Heart left ventricle (tissue), 16 donors: ENCODE measurements around the gene SMTNL2. TPM values are rescaled to one million over a fixed set of nuclear protein-coding genes. Genes with fewer than 3 reads are reported as not detected.
A peak's percentile ranks its signal among the peaks of the same experiment; 100 is the strongest.

ENCODE experiments used
- ATAC-seq, 4 donors: fragments of 200-7000 bp; cut with Tn5 transposase; one replicate each; pipeline ENCODE4 v1.9.1; 2020 to 2022; ENCODE audit warnings: moderate library complexity in 4 of 4, mild to moderate bottlenecking in 3 of 4, moderate number of reproducible peaks in 1 of 4
- DNase-seq, 5 donors: peaks; one replicate each; pipeline ENCODE4 v3.0.0-alpha.2; 2020
- H3K27ac ChIP-seq, 12 donors: fragments of 200-600 bp; sonication (generic) in 4 of 12; one replicate each; pipeline versions ENCODE4 v1.5.0 to v1.8.0; 2016 to 2022; ENCODE audit warnings: mild to moderate bottlenecking in 2 of 12
- H3K27me3 ChIP-seq, 9 donors: fragments of 200-600 bp; sonication (generic) in 2 of 9; one replicate each; pipeline versions ENCODE4 v1.5.1 to v1.8.0; 2016 to 2022; ENCODE audit warnings: mild to moderate bottlenecking in 3 of 9
- H3K36me3 ChIP-seq, 9 donors: fragments of 200-600 bp; sonication (generic) in 2 of 9; one replicate each; pipeline versions ENCODE4 v1.5.0 to v1.8.0; 2018 to 2022; ENCODE audit warnings: mild to moderate bottlenecking in 2 of 9
- H3K4me1 ChIP-seq, 12 donors: fragments of 200-600 bp; sonication (generic) in 4 of 12; one replicate each; pipeline versions ENCODE4 v1.5.0 to v1.8.0; 2016 to 2022; ENCODE audit warnings: mild to moderate bottlenecking in 3 of 12
- H3K4me3 ChIP-seq, 12 donors: fragments of 200-600 bp; sonication (generic) in 4 of 12; one replicate each; pipeline versions ENCODE4 v1.5.0 to v1.8.0; 2017 to 2022; ENCODE audit warnings: mild to moderate bottlenecking in 9 of 12, moderate library complexity in 4 of 12
- H3K9me3 ChIP-seq, 12 donors: fragments of 200-600 bp; sonication (generic) in 4 of 12; one replicate each; pipeline versions ENCODE4 v1.5.0 to v1.8.0; 2016 to 2022; ENCODE audit warnings: mild to moderate bottlenecking in 1 of 12
- POLR2A ChIP-seq, 2 donors: fragments of 450-650 bp; IDR thresholded peaks; one replicate each; pipeline ENCODE4 v1.6.1; 2017; ENCODE audit warnings: antibody characterized with exemption in 2 of 2, mild to moderate bottlenecking in 2 of 2, moderate library complexity in 2 of 2
- WGBS, 4 donors: extraction: QIAGEN DNeasy Blood & Tissue Kit in 2 of 4; methylation state at CpG; one replicate each; pipeline versions ENCODE4 v1.1.5 to v1.1.7; 2013 to 2018; 5-methylcytosine and 5-hydroxymethylcytosine counted together
- intact Hi-C, 10 donors: fragments of 100-400 bp; cut with DNase I; formaldehyde crosslinking; loops; one replicate each; pipeline versions ENCODE4 v1.11.1 to v1.14.2; 2022
- polyA plus RNA-seq, 2 donors: library from polyadenylated mRNA; stranded (reverse); fragments of 200-250 nt; gene quantifications; one replicate each; pipeline ENCODE4 v1.2.3, GENCODE V29; 2013
- total RNA-seq, 9 donors: library from RNA; depleted of rRNA in 2 of 9; stranded (reverse); fragments of >200 nt in 2 of 9; fragmentation: NEBNext Ultra II Directional in 3 of 9; extraction: Animal tissue kit (Norgen Biotek cat#: 25700) in 3 of 9; gene quantifications; one replicate each; pipeline versions ENCODE4 v1.1.0 to v1.2.4, GENCODE V29; 2016 to 2023
- TF ChIP-seq, protein P1 (sequence below), 12 donors: fragments of 200-600 bp; sonication (generic) in 4 of 12; IDR thresholded peaks; one replicate each; pipeline versions ENCODE4 v1.5.0 to v1.8.0; 2018 to 2022; ENCODE audit warnings: antibody characterized with exemption in 12 of 12, mild to moderate bottlenecking in 5 of 12
- donor health status: ischemic (EF 13 %, LVEDD 7.1; RV severe dilation, severe dysfunction).
- donor health status: healthy with polysubstance abuse.
- donor health status: DM: no; HTN: yes; CAD: no.
- donor health status: DM: no; HTN: no; CAD: no.
- donor health status: ischemic (EF 25% LVEDD 6.9; RV normal size, moderate dysfunction).
- donor health status: ischemic (EF 25% LVEDD 5.7; RV mildly dilated, moderate dysfunction).
- donor health status: healthy.
- donor health status: DM: yes; HTN: yes; CAD: no.
- donor health status: ischemic (EF 35%, LVEDD 5.7; RV mildly dilated, moderate dysfunction).
- donor health status: nonischemic (EF 11% LVEDD 7.7; RV severe dilation, severe dysfunction).
- donor health status: DM: yes; HTN: yes; CAD: no.
- donor health status: PGD.
- donor health status: ischemic (EF 29% LVEDD 5.4; RV normal size, mild dysfunction).
- donor health status: nonischemic (EF 23%, LVEDD 6.1; RV moderate dilation, normal function).

SMTNL2 gene
- total and polyA plus RNA-seq, 11 donors, result 2.1 to 47.5 (median 15.6) TPM

- TF ChIP-seq, protein P1, sequence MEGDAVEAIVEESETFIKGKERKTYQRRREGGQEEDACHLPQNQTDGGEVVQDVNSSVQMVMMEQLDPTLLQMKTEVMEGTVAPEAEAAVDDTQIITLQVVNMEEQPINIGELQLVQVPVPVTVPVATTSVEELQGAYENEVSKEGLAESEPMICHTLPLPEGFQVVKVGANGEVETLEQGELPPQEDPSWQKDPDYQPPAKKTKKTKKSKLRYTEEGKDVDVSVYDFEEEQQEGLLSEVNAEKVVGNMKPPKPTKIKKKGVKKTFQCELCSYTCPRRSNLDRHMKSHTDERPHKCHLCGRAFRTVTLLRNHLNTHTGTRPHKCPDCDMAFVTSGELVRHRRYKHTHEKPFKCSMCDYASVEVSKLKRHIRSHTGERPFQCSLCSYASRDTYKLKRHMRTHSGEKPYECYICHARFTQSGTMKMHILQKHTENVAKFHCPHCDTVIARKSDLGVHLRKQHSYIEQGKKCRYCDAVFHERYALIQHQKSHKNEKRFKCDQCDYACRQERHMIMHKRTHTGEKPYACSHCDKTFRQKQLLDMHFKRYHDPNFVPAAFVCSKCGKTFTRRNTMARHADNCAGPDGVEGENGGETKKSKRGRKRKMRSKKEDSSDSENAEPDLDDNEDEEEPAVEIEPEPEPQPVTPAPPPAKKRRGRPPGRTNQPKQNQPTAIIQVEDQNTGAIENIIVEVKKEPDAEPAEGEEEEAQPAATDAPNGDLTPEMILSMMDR (IDR thresholded peaks at IDR 0.05), result peak in 5 of 12 donors; percentile 9 to 31 (median 21)
- no peak for TF ChIP-seq POLR2A (IDR thresholded peaks at IDR 0.05)
- Histone ChIP-seq H3K27me3 (no peaks in the 10 kb centered on the region), H3K4me3 (no peak overlapping the region), H3K27ac (peak overlapping the region; percentile 24 to 80 (median 53)), H3K4me1 (peaks cover 18 to 68% (median 45%) of the 10 kb centered on the region in 12 donors), H3K9me3 (no peaks in the 10 kb centered on the region), H3K36me3 (peaks cover 0 to 69% (median 47%) of the 10 kb centered on the region in 9 donors)
- intact Hi-C loops, result loop anchor here in 5 of 10 donors (2.0 to 10.0 kb wide), 3 partner anchors 115 to 119 kb away; no protein-coding TSS in a partner anchor
- peak in 2 of 4 donors; percentile 1 to 6 for ATAC-seq
- DNase-seq, result peak in 1 of 5 donors; percentile 23
- 74 to 79% (median 76%) methylated on average over 10 to 14 of the region's 14 CpGs for WGBS, 4 donors
Measured at GRCh38 chr17:4540224-4540651, 44.1 kb upstream of the SMTNL2 start.

DNA sequence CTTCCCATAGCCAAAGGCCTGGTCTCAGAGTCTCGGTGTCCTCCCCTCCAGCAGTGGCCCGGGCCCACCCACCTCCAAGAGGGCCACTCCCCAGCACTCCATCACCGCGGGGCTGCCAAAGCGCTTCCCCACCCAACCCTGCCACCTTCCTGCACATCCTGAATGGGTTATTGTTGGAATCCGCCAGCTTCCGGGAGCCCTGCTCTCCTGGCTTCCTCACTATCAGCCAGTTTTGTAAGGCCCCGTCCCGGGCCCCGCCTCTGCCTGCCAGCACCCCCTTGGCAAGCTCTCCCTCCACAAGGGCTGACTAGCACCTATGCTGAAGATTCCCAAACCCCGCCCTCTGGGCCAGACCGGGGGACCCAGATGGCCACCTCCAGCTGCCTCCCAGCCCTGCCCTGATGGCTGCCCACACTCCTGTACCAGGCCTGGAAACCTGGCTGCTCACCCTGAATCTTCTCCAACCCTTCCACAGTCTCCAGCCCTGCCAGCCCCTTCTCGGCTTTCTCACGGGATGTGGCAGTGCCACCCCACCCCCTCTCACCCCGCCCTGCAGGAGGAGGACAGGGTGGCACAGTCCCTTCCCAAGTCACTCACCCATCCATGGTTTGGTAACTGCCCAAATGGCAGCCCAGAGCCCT lies 43.5 kb upstream of the SMTNL2 start:
- no peak for TF ChIP-seq POLR2A (IDR thresholded peaks at IDR 0.05)
- TF ChIP-seq, protein P1 (IDR thresholded peaks at IDR 0.05), result no peak
- Histone ChIP-seq H3K9me3 (no peaks in the 10 kb centered on the region), H3K4me1 (peaks cover 13 to 62% (median 43%) of the 10 kb centered on the region in 12 donors), H3K4me3 (peak overlapping the region in 2 of 12 donors; percentile 1 to 7), H3K27ac (peak overlapping the region; percentile 24 to 80 (median 54)), H3K36me3 (peaks cover 0 to 75% (median 53%) of the 10 kb centered on the region in 9 donors), H3K27me3 (no peaks in the 10 kb centered on the region)
- intact Hi-C loops, result loop anchor here in 5 of 10 donors (2.0 to 10.0 kb wide), 3 partner anchors 116 to 120 kb away; no protein-coding TSS in a partner anchor
- DNase-seq, result peak in 2 of 5 donors; percentile 39 to 68
- 64 to 79% (median 71%) methylated on average over 14 to 15 of the region's 15 CpGs for WGBS, 4 donors
- ATAC-seq, result peak in 3 of 4 donors; percentile 2 to 25 (median 7)

DNA sequence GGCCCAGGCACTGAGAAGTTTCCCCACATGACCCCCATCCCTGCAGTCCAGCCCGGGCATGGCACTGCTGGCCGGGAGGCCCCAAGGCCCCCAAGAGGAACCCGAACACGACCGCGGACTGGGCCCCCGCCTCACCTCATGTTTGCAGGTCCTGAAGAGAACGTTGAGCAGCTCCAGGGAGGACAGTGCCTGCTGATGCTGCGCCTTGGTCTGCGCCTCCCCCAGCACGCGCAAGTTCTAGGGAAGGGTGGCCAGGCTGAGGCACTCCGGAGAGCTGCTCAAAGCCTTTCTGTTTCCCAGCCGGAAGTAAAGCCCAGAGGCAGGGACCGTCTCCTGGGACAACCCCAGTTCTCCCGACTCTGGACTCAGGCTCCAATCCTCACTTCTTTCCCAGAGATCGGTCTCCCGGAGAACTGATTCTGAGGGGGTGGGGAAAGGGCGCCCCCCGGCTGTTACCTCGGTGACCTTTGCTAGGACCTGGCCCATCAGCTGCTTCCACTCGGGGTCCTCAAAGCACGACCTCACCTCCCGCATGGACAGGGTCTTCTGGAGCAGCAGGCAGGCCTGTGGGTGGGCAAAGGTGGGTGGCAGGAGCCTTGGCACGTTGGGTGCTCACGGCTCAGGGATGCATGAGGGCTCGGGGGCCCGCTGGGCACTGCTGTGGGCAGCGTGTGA lies 42.9 kb upstream of the SMTNL2 start:
- ATAC-seq (peak in 1 of 4 donors; percentile 9), DNase-seq (peak in 2 of 5 donors; percentile 30 to 65)
- H3K36me3 ChIP-seq, result peaks cover 0 to 77% (median 57%) of the 10 kb centered on the region in 9 donors
- H3K4me3 ChIP-seq, result peak overlapping the region in 1 of 12 donors; percentile 7
- 61 to 92% (median 72%) methylated on average over 2 to 29 of the region's 29 CpGs for WGBS, 4 donors
- peak overlapping the region in 10 of 12 donors; percentile 34 to 80 (median 52) for H3K27ac ChIP-seq
- H3K27me3 ChIP-seq, result no peaks in the 10 kb centered on the region
- TF ChIP-seq, protein P1 (IDR thresholded peaks at IDR 0.05), result peak in 5 of 12 donors; percentile 7 to 29 (median 22)
- TF ChIP-seq POLR2A (IDR thresholded peaks at IDR 0.05), result no peak
- peaks cover 7 to 55% (median 36%) of the 10 kb centered on the region in 12 donors for H3K4me1 ChIP-seq
- H3K9me3 ChIP-seq, result no peaks in the 10 kb centered on the region
- intact Hi-C loops, result loop anchor here in 5 of 10 donors (2.0 to 10.0 kb wide), 3 partner anchors 117 to 121 kb away; no protein-coding TSS in a partner anchor
